T-helper 2 cell treated with Interferon-gamma antibody and Interleukin-4, amounts not matched to agents 100 ng/mL and 5 ng/mL, for 36 hours (primary cell): ENCODE data around the gene HAX1. TPM values are rescaled to one million over a fixed set of nuclear protein-coding genes. Genes with fewer than 3 reads are reported as not detected.
"Not testable (repeated sequence)": the region's sequence is repeated elsewhere in the genome, so short reads cannot be mapped to it uniquely, and the experiment has no call there.

Source experiments
- intact Hi-C: fragments of 100-400 bp; cut with micrococcal nuclease; formaldehyde crosslinking; loops from one replicate; pipeline ENCODE4 v1.15.1; 2023
- total RNA-seq: library from RNA; stranded (reverse); gene quantifications from 2 replicates; pipeline ENCODE4 v1.2.3, GENCODE V29; 2022

The HAX1 gene
- total RNA-seq, 1 donor from 2014 or later, result 112 TPM

GRCh38 chr1:154276797-154277196, 4.4 kb downstream of the HAX1 start:
- intact Hi-C loops, result no loop called here

- intact Hi-C loops, result not testable (repeated sequence)
Measured at GRCh38 chr1:154287591-154287990, 15.2 kb downstream of the HAX1 start.

GRCh38 chr1:154288661-154289060, 16.2 kb downstream of the HAX1 start:
- intact Hi-C loops, result no loop called here

GRCh38 chr1:154290921-154291320, 18.5 kb downstream of the HAX1 start:
- intact Hi-C loops, result no loop called here

GRCh38 chr1:154295408-154296235, 23.2 kb downstream of the HAX1 start:
- intact Hi-C loops, result no loop called here

GRCh38 chr1:154301582-154301981, 29.2 kb downstream of the HAX1 start:
- intact Hi-C loops, result no loop called here

- intact Hi-C loops, result no loop called here
Measured at GRCh38 chr1:154304664-154305337, 32.4 kb downstream of the HAX1 start.

- intact Hi-C loops, result no loop called here
Measured at GRCh38 chr1:154306151-154306550, 33.7 kb downstream of the HAX1 start.

- intact Hi-C loops, result not testable (repeated sequence)
Measured at GRCh38 chr1:154307670-154308270, 35.3 kb downstream of the HAX1 start.

GRCh38 chr1:154309136-154309535, 36.7 kb downstream of the HAX1 start:
- intact Hi-C loops, result not testable (repeated sequence)

GRCh38 chr1:154312229-154313065, 40.0 kb downstream of the HAX1 start:
- intact Hi-C loops, result not testable (repeated sequence)

GRCh38 chr1:154313066-154313356, 40.6 kb downstream of the HAX1 start:
- intact Hi-C loops, result no loop called here

GRCh38 chr1:154314226-154314625, 41.8 kb downstream of the HAX1 start:
- intact Hi-C loops, result not testable (repeated sequence)

GRCh38 chr1:154316704-154317103, 44.3 kb downstream of the HAX1 start:
- intact Hi-C loops, result no loop called here

GRCh38 chr1:154318386-154318785, 46.0 kb downstream of the HAX1 start:
- intact Hi-C loops, result no loop called here

GRCh38 chr1:154320882-154321608, 48.6 kb downstream of the HAX1 start, which contains the start of gene AQP10:
Gene AQP10 (plus strand): TSS chr1:154321093. CDS start chr1:154321156, 63 bp downstream.
- intact Hi-C loops, result no loop called here

- intact Hi-C loops, result not testable (repeated sequence)
Measured at GRCh38 chr1:154321609-154321934, 49.1 kb downstream of the HAX1 start.

GRCh38 chr1:154323493-154323892, 51.1 kb downstream of the HAX1 start:
- intact Hi-C loops, result no loop called here

- intact Hi-C loops, result loop anchor here (2.0 kb wide), 1 partner anchor 103 kb away; the partner anchor contains the start of gene UBAP2L
Measured at GRCh38 chr1:154324241-154324640, 51.8 kb downstream of the HAX1 start.

- intact Hi-C loops, result loop anchor here (2.0 to 5.0 kb wide), 3 partner anchors 104 to 653 kb away; partner anchors contain the start of genes ILF2, UBAP2L and UBE2Q1
Measured at GRCh38 chr1:154324669-154325582, 52.5 kb downstream of the HAX1 start, which contains the start of gene ATP8B2. Gene ATP8B2 (plus strand): TSS chr1:154325525. CDS start chr1:154328142, 2,617 bp downstream.
